ENCODE results near the gene RAD54L2. TPM values are rescaled to one million over a fixed set of nuclear protein-coding genes. Genes with fewer than 3 reads are reported as not detected.

RAD54L2 gene
- total and polyA plus RNA-seq, 9 of the 15 experiments (the other 6 are each of a cell fraction or from before 2014, with no cell fraction given), result 1.3 to 12.2 (median 5.4) TPM

GRCh38 chr3:51538459-51539290 is at the start of gene RAD54L2 (continued):
- TF ChIP-seq ELK1 (CRISPR knock-in tag; IDR thresholded peaks at IDR 0.05) (no peak), ZBTB11 (CRISPR knock-in tag; IDR thresholded peaks at IDR 0.05) (peak; percentile 98 to 100 (median 100)), HBP1 (CRISPR knock-in tag; IDR thresholded peaks at IDR 0.05) (no peak), ZNF445 (CRISPR knock-in tag; IDR thresholded peaks at IDR 0.05; ENCODE audit: low read depth) (no peak), SIRT6 (IDR thresholded peaks at IDR 0.05; ENCODE audit: low read depth, low read length) (no peak), ZBTB7A (IDR thresholded peaks at IDR 0.05; ENCODE audit: borderline replicate concordance, control insufficient read depth, low read depth, low read length) (peak; percentile 37; the same call in 1 of the 2 replicates), CREM (IDR thresholded peaks at IDR 0.05; ENCODE audit: low read depth) (peak; percentile 69), HMBOX1 (IDR thresholded peaks at IDR 0.05) (no peak), GABPA (tag; conservative IDR thresholded peaks at IDR 0.05; ENCODE audit: low read depth) (peak; percentile 95), CBX1 (IDR thresholded peaks at IDR 0.05; ENCODE audit: low read depth) (peak; percentile 83; the same call in 1 of the 2 replicates), FOXP4 (CRISPR knock-in tag; IDR thresholded peaks at IDR 0.05; ENCODE audit: borderline replicate concordance) (no peak), BDP1 (IDR thresholded peaks at IDR 0.05; ENCODE audit: insufficient read depth, insufficient read length) (no peak), ZNF449 (CRISPR knock-in tag; IDR thresholded peaks at IDR 0.05) (no peak), KDM5B (IDR thresholded peaks at IDR 0.05; ENCODE audit: insufficient replicate concordance, low read depth, low read length) (peak; percentile 69)

Data from K562 (cell line).